NT2/D1 (cell line): ENCODE results near the gene TXNL4B.

ENCODE experiments used
- YY1 ChIP-seq: IDR thresholded peaks from 2 replicates; pipeline ENCODE4 v1.6.1; 2011; ENCODE audit not compliant: insufficient read length, insufficient read depth
- ZNF274 ChIP-seq: IDR thresholded peaks from 2 replicates; pipeline ENCODE4 v1.6.1; 2011; ENCODE audit warnings: mild to moderate bottlenecking, low read depth, low read length

DNA sequence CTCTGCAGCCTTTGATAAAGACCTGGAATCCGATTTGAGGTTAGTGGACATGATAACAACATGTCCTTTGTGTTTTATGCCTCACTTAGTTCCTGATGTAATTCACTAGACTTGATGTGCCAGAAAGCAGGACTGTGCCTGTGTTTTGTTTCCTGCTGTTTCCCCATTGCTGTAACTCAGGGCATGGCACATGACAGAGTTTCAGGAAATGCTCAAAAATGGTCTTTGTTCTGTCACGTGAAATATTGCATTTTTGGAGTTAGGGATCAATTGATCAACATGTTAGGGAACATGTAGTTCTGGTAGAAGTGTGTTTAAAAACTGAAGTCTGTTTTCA is 33.0 kb upstream of the TXNL4B start:
- TF ChIP-seq ZNF274: no peak
- no peak for TF ChIP-seq YY1
